SKM-1 (cell line): Measurements from ENCODE around the gene KRTAP29-1.

Experiments used
- DNase-seq: peaks from one replicate; lab custom pipeline; 2025; ENCODE audit not compliant: unreplicated experiment; lab: John Stamatoyannopoulos, UW

Gene KRTAP29-1

GRCh38 chr17:41328207-41328606, 25.6 kb upstream of the KRTAP29-1 start:
- no peak for DNase-seq

- DNase-seq: no peak
These were observed 24.9 kb upstream of the KRTAP29-1 start for GRCh38 chr17:41327411-41328120.

- no peak for DNase-seq
These were observed 23.8 kb upstream of the KRTAP29-1 start for GRCh38 chr17:41326173-41327145.

- DNase-seq: no peak
These were observed 23.0 kb upstream of the KRTAP29-1 start for GRCh38 chr17:41325611-41326010.

- no peak for DNase-seq
These were observed 22.5 kb upstream of the KRTAP29-1 start for GRCh38 chr17:41325126-41325525.

- DNase-seq: no peak
These were observed 21.8 kb upstream of the KRTAP29-1 start for GRCh38 chr17:41324180-41325075.

GRCh38 chr17:41322903-41323895, 20.5 kb upstream of the KRTAP29-1 start:
- DNase-seq: no peak

- DNase-seq: no peak
These were observed 19.6 kb upstream of the KRTAP29-1 start for GRCh38 chr17:41322094-41322902.

GRCh38 chr17:41318231-41318630, 15.6 kb upstream of the KRTAP29-1 start:
- no peak for DNase-seq

GRCh38 chr17:41315814-41316445, 13.3 kb upstream of the KRTAP29-1 start:
- DNase-seq: no peak

- no peak for DNase-seq
These were observed 12.6 kb upstream of the KRTAP29-1 start, which contains the start of gene KRTAP17-1 for GRCh38 chr17:41315204-41315794. Gene KRTAP17-1 (minus strand): TSS chr17:41315710. CDS start chr17:41315650, 60 bp downstream.

GRCh38 chr17:41311111-41311510, 8.5 kb upstream of the KRTAP29-1 start:
- no peak for DNase-seq

- no peak for DNase-seq
These were observed 6.3 kb upstream of the KRTAP29-1 start, which contains the start of gene KRTAP16-1 for GRCh38 chr17:41308918-41309359. Gene KRTAP16-1 (minus strand): TSS chr17:41309309. CDS start chr17:41309253, 56 bp downstream.

- DNase-seq: no peak
These were observed 5.7 kb upstream of the KRTAP29-1 start for GRCh38 chr17:41308251-41308917.

GRCh38 chr17:41307647-41308046, 5.0 kb upstream of the KRTAP29-1 start:
- no peak for DNase-seq

- DNase-seq: no peak
These were observed 1.4 kb upstream of the KRTAP29-1 start for GRCh38 chr17:41304091-41304490.

GRCh38 chr17:41302981-41303380, 330 bp upstream of the KRTAP29-1 start:
- no peak for DNase-seq
